Right atrium auricular region (tissue), 2 donors: ENCODE data around the gene PRPF8. TPM values are rescaled to one million over a fixed set of nuclear protein-coding genes. Genes with fewer than 3 reads are reported as not detected.

Experiments
- DNase-seq: peaks from one replicate; pipeline ENCODE4 v3.0.0-alpha.2; 2019; ENCODE audit warnings: low spot score
- H3K27ac ChIP-seq, 2 donors: fragments of 200-600 bp; sonication (generic); 1 replicate in 1 of 2; 2 replicates in 1 of 2; pipeline ENCODE4 v1.5.1; 2016 to 2019
- H3K27me3 ChIP-seq, 2 donors: fragments of 200-600 bp; sonication (generic); one replicate each; pipeline versions ENCODE4 v1.5.1 to v1.6.0; 2017 to 2019
- H3K36me3 ChIP-seq: fragments of 200-600 bp; sonication (generic); one replicate; pipeline ENCODE4 v1.5.1; 2016
- H3K4me1 ChIP-seq, 2 donors: fragments of 200-600 bp; sonication (generic); one replicate each; pipeline versions ENCODE4 v1.5.1 to v1.6.0; 2017 to 2019
- H3K4me3 ChIP-seq, 2 donors: fragments of 200-600 bp; sonication (generic); 1 replicate in 1 of 2; 2 replicates in 1 of 2; pipeline ENCODE4 v1.5.1; 2017 to 2019; ENCODE audit warnings: mild to moderate bottlenecking in 1 of 2, moderate library complexity in 1 of 2
- H3K9me3 ChIP-seq, 2 donors: fragments of 200-600 bp; sonication (generic); one replicate each; pipeline ENCODE4 v1.5.1; 2019
- CTCF ChIP-seq, 2 donors: fragments of 200-600 bp; sonication (generic); IDR thresholded peaks; one replicate each; pipeline ENCODE4 v1.5.1; 2019; ENCODE audit warnings: antibody characterized with exemption in 2 of 2
- total RNA-seq, 2 donors: library from RNA; depleted of rRNA; stranded (reverse); fragments of >200 nt; gene quantifications; one replicate each; pipeline ENCODE4 v1.1.0, GENCODE V29; 2016

Gene PRPF8
- total RNA-seq, 2 donors from 2014 or later, result 90.1 to 144 TPM

GRCh38 chr17:1617620-1618174, 67.0 kb downstream of the PRPF8 start:
- peak overlapping the region in 1 of 2 donors; percentile 31 for H3K27ac ChIP-seq
- no peaks in the 10 kb centered on the region for H3K27me3 ChIP-seq
- no peaks in the 10 kb centered on the region for H3K9me3 ChIP-seq
- H3K36me3 ChIP-seq, result no peaks in the 10 kb centered on the region
- no peak overlapping the region for H3K4me3 ChIP-seq
- TF ChIP-seq CTCF (IDR thresholded peaks at IDR 0.05), result no peak
- peaks cover 0 to 4% of the 10 kb centered on the region in 2 donors for H3K4me1 ChIP-seq
- peak; percentile 85 for DNase-seq

- peaks cover 0 to 4% of the 10 kb centered on the region in 2 donors for H3K4me1 ChIP-seq
- DNase-seq, result no peak
- no peaks in the 10 kb centered on the region for H3K9me3 ChIP-seq
- no peak overlapping the region for H3K4me3 ChIP-seq
- no peak overlapping the region for H3K27ac ChIP-seq
- TF ChIP-seq CTCF (IDR thresholded peaks at IDR 0.05), result no peak
- H3K27me3 ChIP-seq, result no peaks in the 10 kb centered on the region
- H3K36me3 ChIP-seq, result no peaks in the 10 kb centered on the region
Measured at GRCh38 chr17:1616101-1616500, 68.6 kb downstream of the PRPF8 start.

- no peak overlapping the region for H3K27ac ChIP-seq
- no peak for DNase-seq
- peaks cover 0 to 4% of the 10 kb centered on the region in 2 donors for H3K4me1 ChIP-seq
- H3K27me3 ChIP-seq, result no peaks in the 10 kb centered on the region
- H3K36me3 ChIP-seq, result no peaks in the 10 kb centered on the region
- no peak overlapping the region for H3K4me3 ChIP-seq
- H3K9me3 ChIP-seq, result no peaks in the 10 kb centered on the region
- no peak for TF ChIP-seq CTCF (IDR thresholded peaks at IDR 0.05)
Measured at GRCh38 chr17:1612400-1612799, 72.3 kb downstream of the PRPF8 start.

GRCh38 chr17:1611715-1612114, 73.0 kb downstream of the PRPF8 start:
- Histone ChIP-seq H3K27me3 (no peaks in the 10 kb centered on the region), H3K9me3 (no peaks in the 10 kb centered on the region), H3K36me3 (no peaks in the 10 kb centered on the region), H3K4me1 (peaks cover 0 to 4% of the 10 kb centered on the region in 2 donors), H3K27ac (no peak overlapping the region), H3K4me3 (no peak overlapping the region)
- no peak for DNase-seq
- TF ChIP-seq CTCF (IDR thresholded peaks at IDR 0.05), result no peak

- no peak for DNase-seq
- H3K4me3 ChIP-seq, result no peak overlapping the region
Measured at GRCh38 chr17:1608676-1609075, 76.0 kb downstream of the PRPF8 start.

More at GRCh38 chr17:1608676-1609075, 76.0 kb downstream of the PRPF8 start:
- no peak for TF ChIP-seq CTCF (IDR thresholded peaks at IDR 0.05)
- Histone ChIP-seq H3K27me3 (no peaks in the 10 kb centered on the region), H3K36me3 (no peaks in the 10 kb centered on the region), H3K4me1 (peaks cover 0 to 4% of the 10 kb centered on the region in 2 donors), H3K27ac (no peak overlapping the region), H3K9me3 (no peaks in the 10 kb centered on the region)
